GM10266 (cell line): ENCODE measurements around the gene ASRGL1.

Experiments
- DNase-seq: peaks from one replicate; pipeline ENCODE4 v3.0.0; 2012; ENCODE audit errors: extremely low spot score
- CTCF ChIP-seq: IDR thresholded peaks from 2 replicates; pipeline ENCODE4 v1.5.1; 2012; ENCODE audit warnings: mild to moderate bottlenecking, low read depth; ENCODE audit not compliant: control insufficient read depth, insufficient read depth; ENCODE audit errors: missing control alignments

The ASRGL1 gene

GRCh38 chr11:62390722-62391121 is 53.5 kb downstream of the ASRGL1 start:
- TF ChIP-seq CTCF: no peak
- no peak for DNase-seq

- no peak for TF ChIP-seq CTCF
- DNase-seq: no peak
These were observed 54.6 kb downstream of the ASRGL1 start for GRCh38 chr11:62391642-62392425.

- no peak for TF ChIP-seq CTCF
- no peak for DNase-seq
These were observed 55.3 kb downstream of the ASRGL1 start for GRCh38 chr11:62392506-62392905.

- peak; percentile 36 for TF ChIP-seq CTCF
- peak; percentile 36 for DNase-seq
These were observed 55.9 kb downstream of the ASRGL1 start for GRCh38 chr11:62393061-62393611.

GRCh38 chr11:62393735-62394134 is 56.5 kb downstream of the ASRGL1 start:
- no peak for TF ChIP-seq CTCF
- DNase-seq: no peak

- peak; percentile 73 for TF ChIP-seq CTCF
- peak; percentile 80 for DNase-seq
These were observed 57.7 kb downstream of the ASRGL1 start for GRCh38 chr11:62394825-62395538.
